AG04449 (cell line): Measurements from ENCODE around the gene TEPSIN.

Experiments
- CTCF ChIA-PET: fragments of 350-600 bp; formaldehyde crosslinking; extraction: SDS; loops from one replicate; lab custom pipeline; 2021; ENCODE audit warnings: antibody characterized with exemption; lab: Yijun Ruan, JAX
- POLR2A ChIA-PET: fragments of 400-600, 350-600 bp; formaldehyde crosslinking; extraction: SDS; loops from one replicate; lab custom pipeline; 2020; ENCODE audit warnings: antibody characterized with exemption, inconsistent platforms; lab: Yijun Ruan, JAX
- DNase-seq: peaks from one replicate; pipeline ENCODE4 v3.0.0-alpha.2; 2010; ENCODE audit warnings: low read depth, low spot score
- H3K4me3 ChIP-seq: 2 replicates; pipeline ENCODE4 v1.5.1; 2011; ENCODE audit warnings: low read depth, mild to moderate bottlenecking, control low read depth, low read length
- TF ChIP-seq, protein P1 (sequence below): IDR thresholded peaks from one replicate; pipeline ENCODE4 v1.5.1; 2011; ENCODE audit warnings: mild to moderate bottlenecking, moderate library complexity, low read length, control low read depth, inconsistent platforms; ENCODE audit not compliant: insufficient read depth; ENCODE audit errors: missing control alignments

TEPSIN gene

DNA sequence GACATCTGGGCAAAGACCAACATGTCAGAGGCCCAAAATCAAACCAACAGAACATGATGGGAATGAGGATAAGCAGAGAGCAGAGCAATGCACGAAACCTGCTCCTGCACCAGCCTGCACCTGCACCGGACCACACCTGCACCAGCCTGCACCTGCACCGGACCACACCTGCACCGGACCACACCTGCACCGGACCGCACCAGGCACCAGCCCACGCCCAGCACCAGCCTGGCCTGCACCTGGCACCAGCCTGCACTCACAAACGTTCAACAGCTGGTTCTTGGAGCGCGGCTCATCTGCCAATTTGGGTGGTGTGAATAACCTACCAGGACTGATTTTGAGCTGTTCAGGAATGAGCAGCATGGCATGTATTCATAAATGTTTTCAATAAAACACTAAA lies 34.3 kb downstream of the TEPSIN start:
- no peak overlapping the region for H3K4me3 ChIP-seq
- DNase-seq = no peak
- TF ChIP-seq, protein P1, sequence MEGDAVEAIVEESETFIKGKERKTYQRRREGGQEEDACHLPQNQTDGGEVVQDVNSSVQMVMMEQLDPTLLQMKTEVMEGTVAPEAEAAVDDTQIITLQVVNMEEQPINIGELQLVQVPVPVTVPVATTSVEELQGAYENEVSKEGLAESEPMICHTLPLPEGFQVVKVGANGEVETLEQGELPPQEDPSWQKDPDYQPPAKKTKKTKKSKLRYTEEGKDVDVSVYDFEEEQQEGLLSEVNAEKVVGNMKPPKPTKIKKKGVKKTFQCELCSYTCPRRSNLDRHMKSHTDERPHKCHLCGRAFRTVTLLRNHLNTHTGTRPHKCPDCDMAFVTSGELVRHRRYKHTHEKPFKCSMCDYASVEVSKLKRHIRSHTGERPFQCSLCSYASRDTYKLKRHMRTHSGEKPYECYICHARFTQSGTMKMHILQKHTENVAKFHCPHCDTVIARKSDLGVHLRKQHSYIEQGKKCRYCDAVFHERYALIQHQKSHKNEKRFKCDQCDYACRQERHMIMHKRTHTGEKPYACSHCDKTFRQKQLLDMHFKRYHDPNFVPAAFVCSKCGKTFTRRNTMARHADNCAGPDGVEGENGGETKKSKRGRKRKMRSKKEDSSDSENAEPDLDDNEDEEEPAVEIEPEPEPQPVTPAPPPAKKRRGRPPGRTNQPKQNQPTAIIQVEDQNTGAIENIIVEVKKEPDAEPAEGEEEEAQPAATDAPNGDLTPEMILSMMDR = no peak
- CTCF ChIA-PET = interaction anchor here (0.9 to 1.0 kb wide), 2 partner anchors 12 to 15 kb away, joined by 3 read pairs; no protein-coding TSS in a partner anchor
- POLR2A ChIA-PET = no interaction called here

DNA sequence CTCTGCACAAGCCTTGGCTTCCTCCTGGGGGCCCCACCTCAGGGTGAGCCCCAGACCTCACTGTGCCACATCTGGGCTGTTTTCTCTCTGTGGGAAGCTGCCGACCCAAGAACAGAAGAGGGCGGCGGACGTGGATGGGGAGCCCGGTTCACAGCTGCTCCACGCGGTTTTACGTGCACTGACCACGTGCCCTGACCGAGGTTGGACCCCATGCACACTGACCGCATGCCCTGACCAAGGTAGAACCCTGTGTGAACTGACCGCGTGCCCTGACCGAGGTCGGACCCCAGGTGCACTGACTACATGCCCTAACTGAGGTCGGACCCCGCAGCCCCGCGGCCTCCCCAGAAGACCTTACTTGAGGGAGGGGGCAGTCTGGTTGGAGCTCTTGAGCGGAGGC lies 35.7 kb downstream of the TEPSIN start:
- no peak for DNase-seq
- TF ChIP-seq, protein P1 = no peak
- ChIA-PET CTCF (interaction anchor here (0.8 to 5.5 kb wide), 2 partner anchors 15 to 59 kb away, joined by 3 to 36 read pairs; no protein-coding TSS in a partner anchor), POLR2A (no interaction called here)
- H3K4me3 ChIP-seq = no peak overlapping the region

DNA sequence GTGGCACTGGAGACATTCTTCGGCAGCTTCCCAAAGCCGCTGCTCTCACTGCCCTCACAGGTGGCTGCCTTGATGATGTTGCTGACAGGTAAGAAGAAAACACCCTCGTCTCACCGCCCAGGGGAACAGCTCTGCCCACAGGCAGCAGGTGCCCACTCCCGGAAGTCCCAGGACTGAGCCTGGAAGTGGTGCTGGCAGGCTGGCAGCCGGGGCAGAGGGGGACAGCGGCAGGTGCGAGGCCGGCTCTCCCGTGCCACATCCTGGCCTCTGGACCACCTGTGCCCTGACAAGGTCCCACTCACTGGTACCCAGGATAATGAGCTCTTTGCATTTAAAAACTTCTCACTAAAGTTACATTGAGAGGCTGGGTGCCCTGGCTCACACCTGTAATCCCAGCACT lies 36.5 kb downstream of the TEPSIN start:
- ChIA-PET CTCF (interaction anchor here (2.5 to 5.5 kb wide), 3 partner anchors 14 to 100 kb away, joined by 10 to 36 read pairs (median 28); no protein-coding TSS in a partner anchor), POLR2A (no interaction called here)
- no peak overlapping the region for H3K4me3 ChIP-seq
- DNase-seq = no peak
- TF ChIP-seq, protein P1 = no peak

DNA sequence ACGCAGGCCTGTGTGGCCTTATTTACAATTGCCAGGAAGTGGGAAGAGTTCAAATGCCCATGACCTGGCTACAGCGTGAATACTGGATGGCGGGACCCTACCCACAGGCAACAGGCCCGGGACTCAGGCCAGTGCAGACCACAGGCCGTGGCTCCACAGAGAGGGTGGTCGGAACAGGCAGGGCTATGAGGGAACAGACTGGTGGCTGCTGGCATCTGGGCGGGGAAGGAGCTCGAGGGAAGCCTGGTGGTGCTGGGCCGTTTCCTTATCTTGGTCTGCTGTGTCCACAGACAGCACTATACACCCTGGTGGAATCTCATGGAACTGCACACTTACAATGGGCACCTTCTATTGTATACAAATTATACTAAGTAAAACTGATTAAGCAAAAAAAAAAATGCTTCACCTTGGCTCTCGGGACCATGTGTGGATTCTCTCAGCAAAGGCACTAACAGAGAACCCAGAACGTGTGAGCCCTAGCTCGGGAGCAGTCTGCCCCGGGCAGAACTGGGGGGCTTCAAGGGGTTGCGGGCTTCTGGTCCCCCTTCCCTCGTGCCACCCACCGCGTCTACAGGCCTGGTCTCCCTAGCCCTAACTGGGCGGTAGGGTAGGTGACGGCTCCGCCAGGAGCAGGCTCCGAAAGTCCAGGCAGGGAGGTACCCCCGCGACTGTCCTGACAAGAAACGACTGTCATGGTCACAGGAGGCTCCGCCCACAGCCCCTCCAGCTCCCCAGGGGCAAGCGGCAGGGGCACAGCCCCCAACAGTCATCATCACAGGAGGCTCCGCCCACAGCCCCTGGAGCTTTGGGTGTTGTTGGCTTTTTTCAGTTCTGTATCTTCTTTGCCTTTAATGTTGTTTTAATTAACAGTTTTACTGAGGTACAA lies 37.9 kb downstream of the TEPSIN start:
- no peak overlapping the region for H3K4me3 ChIP-seq
- POLR2A ChIA-PET = no interaction called here
- TF ChIP-seq, protein P1 = peak; percentile 47
- CTCF ChIA-PET = interaction anchor here (0.8 to 5.5 kb wide), 14 partner anchors 8 to 229 kb away, joined by 3 to 36 read pairs (median 4); partner anchors contain the start of gene CEP131
- DNase-seq = peak; percentile 14

DNA sequence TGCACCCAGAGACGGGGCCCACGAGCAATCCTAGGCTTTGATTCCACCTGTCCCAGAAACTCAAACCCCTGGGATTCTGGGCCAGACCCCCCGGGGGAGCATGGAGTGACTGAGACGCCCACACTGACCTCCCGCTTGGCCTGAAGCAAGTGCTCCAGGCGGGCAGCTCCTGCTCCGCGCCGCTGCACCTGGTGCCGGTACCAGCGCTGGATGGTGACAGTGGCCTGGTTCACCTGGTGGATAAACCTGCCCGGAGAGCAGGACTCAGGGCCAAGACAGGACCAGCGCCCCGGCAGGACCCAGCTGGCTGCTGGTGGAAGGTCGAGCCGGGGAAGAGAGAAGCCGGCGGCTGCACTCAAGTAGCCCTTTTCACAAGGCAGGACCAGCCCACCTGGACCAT lies 38.7 kb downstream of the TEPSIN start:
- POLR2A ChIA-PET = no interaction called here
- TF ChIP-seq, protein P1 = no peak
- CTCF ChIA-PET = interaction anchor here (0.9 to 5.5 kb wide), 11 partner anchors 8 to 228 kb away, joined by 3 to 36 read pairs (median 5); partner anchors contain the start of gene CEP131

DNA sequence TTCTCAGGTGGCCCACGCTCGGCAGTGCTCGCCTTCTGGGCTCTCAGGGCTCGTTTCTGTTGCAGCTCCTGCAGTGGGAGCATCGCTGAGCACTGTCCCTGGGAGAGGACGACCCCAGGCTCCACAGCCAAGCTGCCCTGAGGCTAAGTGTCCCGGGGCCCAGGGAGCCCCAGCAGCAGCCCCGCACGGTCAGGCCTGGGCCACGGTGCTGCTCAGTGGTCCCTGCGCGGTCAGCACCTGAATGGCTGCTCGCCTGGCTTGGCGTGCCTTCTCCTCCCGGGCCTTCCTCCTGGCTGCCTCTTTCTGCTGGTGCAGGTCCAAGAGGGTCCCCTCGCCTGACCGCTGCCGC lies 39.4 kb downstream of the TEPSIN start:
- ChIA-PET CTCF (interaction anchor here (1.8 to 5.5 kb wide), 3 partner anchors 11 to 57 kb away, joined by 5 to 36 read pairs (median 28); no protein-coding TSS in a partner anchor), POLR2A (no interaction called here)
- TF ChIP-seq, protein P1 = no peak
- no peak for DNase-seq
- no peak overlapping the region for H3K4me3 ChIP-seq

More for the DNA sequence above, 38.7 kb downstream of the TEPSIN start:
- no peak overlapping the region for H3K4me3 ChIP-seq
- DNase-seq = no peak
